ENCODE data around the gene EFR3B.
"Not testable (repeated sequence)": the region's sequence is repeated elsewhere in the genome, so short reads cannot be mapped to it uniquely, and the experiment has no call there.

The EFR3B gene

GRCh38 chr2:25041928-25042320 lies at the start of gene EFR3B:
Gene EFR3B, plus strand, starts transcription at chr2:25042076. Its CDS starts 237 bp downstream, at chr2:25042313.
- FAIRE-seq = peak; percentile 58

GRCh38 chr2:24993406-24994145 lies 48.3 kb upstream of the EFR3B start:
- no peak for FAIRE-seq
- no peak for DNase-seq (ENCODE audit: low spot score)

More at GRCh38 chr2:25041928-25042320, at the start of gene EFR3B:
- DNase-seq (ENCODE audit: low spot score) = peak; percentile 100

GRCh38 chr2:24994146-24994724 lies 47.6 kb upstream of the EFR3B start:
- DNase-seq (ENCODE audit: low spot score) (no peak), FAIRE-seq (no peak)

- FAIRE-seq; DNase-seq (ENCODE audit: low spot score): not testable (repeated sequence)
These were observed 42.8 kb upstream of the EFR3B start for GRCh38 chr2:24999097-24999496.

GRCh38 chr2:25000036-25000435 lies 41.8 kb upstream of the EFR3B start:
- FAIRE-seq = no peak
- DNase-seq (ENCODE audit: low spot score) = no peak

- DNase-seq (ENCODE audit: low spot score) (no peak), FAIRE-seq (peak; percentile 62)
These were observed 41.2 kb upstream of the EFR3B start for GRCh38 chr2:25000503-25001324.

GRCh38 chr2:25001325-25001637 lies 40.6 kb upstream of the EFR3B start:
- FAIRE-seq = no peak
- no peak for DNase-seq (ENCODE audit: low spot score)

GRCh38 chr2:25002066-25002465 lies 39.8 kb upstream of the EFR3B start:
- DNase-seq (ENCODE audit: low spot score) (no peak), FAIRE-seq (no peak)

GRCh38 chr2:25009954-25010353 lies 31.9 kb upstream of the EFR3B start:
- FAIRE-seq (no peak), DNase-seq (ENCODE audit: low spot score) (no peak)

- FAIRE-seq; DNase-seq (ENCODE audit: low spot score): not testable (repeated sequence)
These were observed 30.5 kb upstream of the EFR3B start for GRCh38 chr2:25011342-25011741.

- FAIRE-seq (no peak), DNase-seq (ENCODE audit: low spot score) (no peak)
These were observed 27.2 kb upstream of the EFR3B start for GRCh38 chr2:25014631-25015030.

GRCh38 chr2:25018681-25019080 lies 23.2 kb upstream of the EFR3B start:
- FAIRE-seq = no peak
- DNase-seq (ENCODE audit: low spot score) = no peak

GRCh38 chr2:25021791-25022362 lies 20.0 kb upstream of the EFR3B start:
- FAIRE-seq = no peak

GRCh38 chr2:25023333-25023732 lies 18.5 kb upstream of the EFR3B start:
- DNase-seq (ENCODE audit: low spot score) = no peak
- FAIRE-seq = no peak

More at GRCh38 chr2:25021791-25022362, 20.0 kb upstream of the EFR3B start:
- DNase-seq (ENCODE audit: low spot score) = no peak

- DNase-seq (ENCODE audit: low spot score) (no peak), FAIRE-seq (no peak)
These were observed 16.5 kb upstream of the EFR3B start for GRCh38 chr2:25025229-25026007.

GRCh38 chr2:25026008-25026530 lies 15.8 kb upstream of the EFR3B start:
- DNase-seq (ENCODE audit: low spot score) (no peak), FAIRE-seq (no peak)

- DNase-seq (ENCODE audit: low spot score) (no peak), FAIRE-seq (no peak)
These were observed 12.7 kb upstream of the EFR3B start for GRCh38 chr2:25029183-25029554.

GRCh38 chr2:25030702-25031101 lies 11.2 kb upstream of the EFR3B start:
- DNase-seq (ENCODE audit: low spot score) (no peak), FAIRE-seq (peak; percentile 23)

GRCh38 chr2:25032094-25032493 lies 9.8 kb upstream of the EFR3B start:
- no peak for DNase-seq (ENCODE audit: low spot score)
- FAIRE-seq = no peak

GRCh38 chr2:25032901-25033300 lies 9.0 kb upstream of the EFR3B start:
- FAIRE-seq (no peak), DNase-seq (ENCODE audit: low spot score) (no peak)

GRCh38 chr2:25034081-25034480 lies 7.8 kb upstream of the EFR3B start:
- DNase-seq (ENCODE audit: low spot score) = no peak
- FAIRE-seq = no peak

Measured in urothelium cell line (cell line).